ENCODE measurements around the gene TBC1D2.

The TBC1D2 gene

DNA sequence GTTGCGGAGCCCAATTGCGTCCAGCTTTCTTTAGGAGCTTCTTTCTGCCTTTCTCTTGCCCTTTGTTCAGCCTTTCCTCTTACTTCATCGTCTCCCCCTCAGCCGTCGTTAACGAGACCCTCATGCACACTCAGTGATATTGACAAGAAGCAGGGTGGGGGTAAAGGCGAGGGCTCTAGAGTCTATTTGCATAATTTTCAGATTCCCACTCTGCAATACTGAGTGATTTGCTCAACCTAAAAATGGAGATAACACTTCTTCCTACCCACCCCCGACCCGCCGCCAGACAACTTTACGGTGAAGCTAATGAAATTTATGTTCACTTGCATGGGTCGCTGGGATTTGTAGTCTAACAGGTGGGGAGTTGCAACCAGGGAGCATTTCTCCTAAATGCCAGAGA is 1.3 kb upstream of the TBC1D2 start:
- DNase-seq (ENCODE audit: extremely low spot score) = no peak
- TF ChIP-seq, protein P1, sequence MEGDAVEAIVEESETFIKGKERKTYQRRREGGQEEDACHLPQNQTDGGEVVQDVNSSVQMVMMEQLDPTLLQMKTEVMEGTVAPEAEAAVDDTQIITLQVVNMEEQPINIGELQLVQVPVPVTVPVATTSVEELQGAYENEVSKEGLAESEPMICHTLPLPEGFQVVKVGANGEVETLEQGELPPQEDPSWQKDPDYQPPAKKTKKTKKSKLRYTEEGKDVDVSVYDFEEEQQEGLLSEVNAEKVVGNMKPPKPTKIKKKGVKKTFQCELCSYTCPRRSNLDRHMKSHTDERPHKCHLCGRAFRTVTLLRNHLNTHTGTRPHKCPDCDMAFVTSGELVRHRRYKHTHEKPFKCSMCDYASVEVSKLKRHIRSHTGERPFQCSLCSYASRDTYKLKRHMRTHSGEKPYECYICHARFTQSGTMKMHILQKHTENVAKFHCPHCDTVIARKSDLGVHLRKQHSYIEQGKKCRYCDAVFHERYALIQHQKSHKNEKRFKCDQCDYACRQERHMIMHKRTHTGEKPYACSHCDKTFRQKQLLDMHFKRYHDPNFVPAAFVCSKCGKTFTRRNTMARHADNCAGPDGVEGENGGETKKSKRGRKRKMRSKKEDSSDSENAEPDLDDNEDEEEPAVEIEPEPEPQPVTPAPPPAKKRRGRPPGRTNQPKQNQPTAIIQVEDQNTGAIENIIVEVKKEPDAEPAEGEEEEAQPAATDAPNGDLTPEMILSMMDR (IDR thresholded peaks at IDR 0.05; ENCODE audit: control extremely low read depth, extremely low read depth, low read depth, missing control alignments) = no peak
- ChIA-PET CTCF (interaction anchor here (1.1 to 2.7 kb wide), 12 partner anchors 23 to 519 kb away, joined by 3 to 21 read pairs (median 6); partner anchors contain the start of gene TRMO), POLR2A (no interaction called here)

DNA sequence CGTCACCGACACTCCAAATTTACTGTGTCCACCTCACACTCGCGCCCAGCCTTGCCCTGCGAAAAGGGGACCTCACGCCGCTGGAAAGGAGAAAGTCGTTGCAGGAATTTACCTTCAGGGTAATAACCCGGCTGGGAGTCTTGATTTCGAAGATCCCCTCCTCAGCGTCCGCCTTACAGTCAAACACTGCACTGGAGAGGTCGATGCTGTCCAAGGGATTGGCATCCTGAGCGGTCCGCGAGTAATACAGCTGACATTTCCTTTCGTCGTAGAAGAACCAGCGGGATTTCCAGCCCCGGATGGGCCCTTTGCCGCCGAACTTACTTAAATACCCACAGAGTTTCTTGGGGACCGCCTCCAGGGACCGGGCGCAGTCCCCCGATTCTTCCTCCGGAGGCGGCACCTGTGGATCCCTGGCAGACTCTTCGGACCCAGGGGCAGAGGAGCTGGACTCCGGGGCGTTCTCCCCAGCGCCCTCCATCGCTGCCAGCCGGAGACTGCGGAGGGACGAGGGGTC is 330 bp downstream of the TBC1D2 start:
- DNase-seq (ENCODE audit: extremely low spot score) = no peak
- CTCF ChIA-PET = interaction anchor here (1.1 to 2.7 kb wide), 11 partner anchors 9 to 521 kb away, joined by 3 to 21 read pairs (median 8); partner anchors contain the start of gene TRMO
- POLR2A ChIA-PET = interaction anchor here (0.8 kb wide), 1 partner anchor 199 kb away, joined by 3 read pairs; the partner anchor contains the start of gene NANS
- TF ChIP-seq, protein P1 (IDR thresholded peaks at IDR 0.05; ENCODE audit: control extremely low read depth, extremely low read depth, low read depth, missing control alignments) = no peak

DNA sequence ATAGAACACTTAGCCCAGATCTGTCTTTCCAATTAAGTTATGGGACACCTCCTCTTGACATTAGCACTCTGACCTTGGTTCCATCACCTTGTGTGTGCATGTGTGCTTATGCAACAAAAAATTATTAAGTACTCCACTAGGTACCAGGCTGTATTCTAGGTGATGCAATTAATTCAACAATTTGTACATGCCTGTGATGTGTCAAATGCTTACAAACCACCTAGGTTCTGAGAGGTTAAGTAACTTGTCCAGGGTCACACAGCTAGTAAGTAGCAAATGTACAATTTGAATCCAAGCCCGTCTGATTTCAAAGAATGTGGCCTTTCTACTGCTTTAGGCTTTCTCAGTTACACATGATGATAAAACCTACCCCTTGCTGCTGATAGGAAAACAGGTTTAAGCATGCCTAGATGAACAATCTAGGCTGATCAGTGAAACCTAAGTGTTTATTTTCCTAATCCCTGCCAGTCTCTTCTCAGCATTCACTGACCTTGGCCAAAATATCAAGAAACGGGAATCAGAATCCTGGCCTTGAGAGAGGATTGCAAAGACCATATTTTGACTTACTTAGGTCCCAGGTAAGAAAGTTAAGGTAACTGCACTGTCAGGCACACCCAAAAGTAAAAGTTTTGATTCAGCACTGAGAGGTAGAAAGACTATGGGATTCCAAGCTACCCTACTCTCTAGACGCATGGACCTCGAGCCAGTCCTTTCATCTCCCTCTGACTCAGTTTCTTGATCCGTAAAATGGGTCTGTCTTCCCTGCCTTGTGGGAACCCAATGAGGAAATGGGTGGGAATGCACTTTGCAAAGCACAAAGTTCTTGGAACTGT is 1.0 kb downstream of the TBC1D2 start:
- DNase-seq (ENCODE audit: extremely low spot score) = no peak
- ChIA-PET POLR2A (no interaction called here), CTCF (interaction anchor here (1.0 to 2.2 kb wide), 7 partner anchors 8 to 521 kb away, joined by 3 to 10 read pairs (median 3); no protein-coding TSS in a partner anchor)
- TF ChIP-seq, protein P1 (IDR thresholded peaks at IDR 0.05; ENCODE audit: control extremely low read depth, extremely low read depth, low read depth, missing control alignments) = no peak

DNA sequence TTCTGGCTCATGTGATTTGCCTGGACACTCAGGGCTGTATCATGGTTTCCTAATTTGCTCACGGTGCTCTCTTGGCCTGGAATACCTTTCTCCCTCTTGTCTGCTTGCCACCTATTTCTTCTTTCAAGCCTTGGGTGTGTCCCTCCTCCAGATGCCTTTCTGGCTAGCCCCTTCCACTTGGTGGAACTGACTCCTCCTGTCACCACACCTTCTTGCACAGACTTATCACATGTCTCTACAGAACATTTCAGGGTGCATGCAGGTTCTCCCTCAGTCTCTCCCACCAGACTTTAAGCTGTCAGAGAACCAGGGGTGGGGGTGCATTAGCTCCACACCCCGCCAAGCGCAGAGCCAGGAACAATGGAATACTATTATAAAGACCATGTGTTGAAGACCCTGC is 1.9 kb downstream of the TBC1D2 start:
- CTCF ChIA-PET = interaction anchor here (1.3 kb wide), 2 partner anchors 11 to 12 kb away, joined by 3 to 6 read pairs; no protein-coding TSS in a partner anchor
- TF ChIP-seq, protein P1 (IDR thresholded peaks at IDR 0.05; ENCODE audit: control extremely low read depth, extremely low read depth, low read depth, missing control alignments) = no peak
- DNase-seq (ENCODE audit: extremely low spot score) = no peak
- POLR2A ChIA-PET = no interaction called here

DNA sequence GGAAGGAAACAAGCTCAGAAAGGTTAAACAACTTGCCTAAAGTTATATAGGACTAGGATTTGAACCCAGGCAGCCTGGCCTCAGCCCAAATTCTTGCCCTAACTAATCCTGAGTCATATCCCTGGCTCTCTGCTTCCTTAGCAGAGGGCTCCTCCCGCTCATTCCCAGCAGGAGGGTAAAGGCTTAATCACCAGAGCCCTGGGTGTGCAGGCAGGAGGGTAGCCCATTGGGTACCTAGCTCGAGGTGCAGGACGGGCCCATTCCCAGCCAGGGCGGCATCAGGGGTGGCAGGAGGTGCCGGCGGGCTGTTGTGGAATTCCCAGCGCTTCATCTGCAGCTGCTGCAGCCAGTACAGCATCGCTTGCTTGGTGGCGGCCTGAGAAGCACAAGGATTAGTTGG is 3.9 kb downstream of the TBC1D2 start:
- DNase-seq (ENCODE audit: extremely low spot score) = no peak

DNA sequence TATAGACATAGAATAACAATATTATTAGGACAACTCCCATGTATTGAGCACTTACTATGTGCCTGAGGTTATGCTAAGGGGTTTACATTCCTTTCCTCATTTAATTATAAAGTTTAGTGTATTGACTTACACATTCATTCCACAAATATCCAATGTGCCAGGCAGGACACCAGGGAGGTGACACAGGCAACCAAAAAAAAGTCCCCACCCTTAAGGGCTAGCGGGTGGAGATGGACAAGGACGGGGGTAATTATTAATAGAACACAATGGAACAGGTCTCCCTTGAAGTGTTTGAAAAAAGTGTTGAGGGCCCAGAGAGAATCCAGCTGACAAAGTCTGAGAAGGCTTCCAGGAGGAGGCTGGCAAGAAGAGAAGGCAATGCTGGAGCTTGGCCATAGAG is 5.7 kb downstream of the TBC1D2 start:
- POLR2A ChIA-PET = no interaction called here
- TF ChIP-seq, protein P1 (IDR thresholded peaks at IDR 0.05; ENCODE audit: control extremely low read depth, extremely low read depth, low read depth, missing control alignments) = no peak
- CTCF ChIA-PET = interaction anchor here (2.0 kb wide), 1 partner anchor 8 kb away, joined by 7 read pairs; no protein-coding TSS in a partner anchor
- no peak for DNase-seq (ENCODE audit: extremely low spot score)

More for the DNA sequence above, 3.9 kb downstream of the TBC1D2 start:
- ChIA-PET CTCF (interaction anchor here (1.1 to 2.0 kb wide), 3 partner anchors 10 to 46 kb away, joined by 3 to 7 read pairs (median 4); no protein-coding TSS in a partner anchor), POLR2A (interaction anchor here (0.8 kb wide), 1 partner anchor 92 kb away, joined by 3 read pairs; no protein-coding TSS in a partner anchor)
- TF ChIP-seq, protein P1 (IDR thresholded peaks at IDR 0.05; ENCODE audit: control extremely low read depth, extremely low read depth, low read depth, missing control alignments) = no peak
